ENCODE results near the gene RAVER1. TPM values are rescaled to one million over a fixed set of nuclear protein-coding genes. Genes with fewer than 3 reads are reported as not detected.
"Not testable (repeated sequence)": the region's sequence is repeated elsewhere in the genome, so short reads cannot be mapped to it uniquely, and the experiment has no call there.

Gene RAVER1
- total RNA-seq, 1 experiment from 2014 or later: 55.1 TPM

- no peaks in the 10 kb centered on the region for H3K27me3 Mint-ChIP-seq (ENCODE audit: insufficient read depth, unreplicated experiment)
- H3K9me3 Mint-ChIP-seq (ENCODE audit: unreplicated experiment): no peaks in the 10 kb centered on the region
- H3K36me3 Mint-ChIP-seq (ENCODE audit: insufficient read depth, unreplicated experiment): peaks cover 16% of the 10 kb centered on the region
- Histone ChIP-seq H3K4me1 (peaks cover 47% of the 10 kb centered on the region), H3K9me3 (no peaks in the 10 kb centered on the region), H3K4me3 (ENCODE audit: low read depth, low read length) (no peak overlapping the region), H3K36me3 (ENCODE audit: control insufficient read depth, insufficient read depth, low read length) (peaks cover 3% of the 10 kb centered on the region; the same call in 1 of the 2 replicates), H3K27me3 (replicated peaks; ENCODE audit: control insufficient read depth, insufficient read depth, low read length) (no peaks in the 10 kb centered on the region)
- H3K4me1 Mint-ChIP-seq (ENCODE audit: low read depth, unreplicated experiment): peaks cover 22% of the 10 kb centered on the region
- DNase-seq: no peak
- intact Hi-C loops (cut with micrococcal nuclease; ENCODE audit: unreplicated experiment): no loop called here
- BruUV-seq (replicated peaks): no TSS peak
- TF ChIP-seq CTCF (IDR thresholded peaks at IDR 0.05; ENCODE audit: insufficient read depth in 1 of 2, low read depth in 1 of 2, low read length in 1 of 2, severe bottlenecking in 1 of 2, unreplicated experiment in 1 of 2): no peak
- H3K4me3 Mint-ChIP-seq (ENCODE audit: unreplicated experiment): no peak overlapping the region
- ChIA-PET POLR2A (no interaction called here), CTCF (interaction anchor here (0.6 to 1.8 kb wide), 2 partner anchors 14 to 422 kb away, joined by 5 read pairs; partner anchors contain the start of gene ICAM1)
- no peak overlapping the region for H3K27ac Mint-ChIP-seq (ENCODE audit: unreplicated experiment)
Observed at GRCh38 chr19:10284065-10284959, 49.0 kb downstream of the RAVER1 start.

GRCh38 chr19:10283301-10284064, 49.8 kb downstream of the RAVER1 start:
- H3K27me3 ChIP-seq (replicated peaks; ENCODE audit: control insufficient read depth, insufficient read depth, low read length): no peaks in the 10 kb centered on the region
- Mint-ChIP-seq H3K36me3 (ENCODE audit: insufficient read depth, unreplicated experiment) (peaks cover 17% of the 10 kb centered on the region), H3K4me1 (ENCODE audit: low read depth, unreplicated experiment) (peaks cover 18% of the 10 kb centered on the region), H3K9me3 (ENCODE audit: unreplicated experiment) (no peaks in the 10 kb centered on the region), H3K27me3 (ENCODE audit: insufficient read depth, unreplicated experiment) (no peaks in the 10 kb centered on the region), H3K4me3 (ENCODE audit: unreplicated experiment) (peak overlapping the region; percentile 29), H3K27ac (ENCODE audit: unreplicated experiment) (peak overlapping the region; percentile 77)
- ChIA-PET CTCF (interaction anchor here (1.1 to 1.8 kb wide), 2 partner anchors 13 to 14 kb away, joined by 3 to 5 read pairs; partner anchors contain the start of gene ICAM1), POLR2A (interaction anchor here (0.9 kb wide), 1 partner anchor 13 kb away, joined by 3 read pairs; the partner anchor contains the start of gene ICAM1)
- H3K36me3 ChIP-seq (ENCODE audit: control insufficient read depth, insufficient read depth, low read length): peaks cover 3% of the 10 kb centered on the region; the same call in 1 of the 2 replicates
- no peak overlapping the region for H3K4me3 ChIP-seq (ENCODE audit: low read depth, low read length)
- H3K4me1 ChIP-seq: peaks cover 46% of the 10 kb centered on the region
- no TSS peak for BruUV-seq (replicated peaks)
- no peaks in the 10 kb centered on the region for H3K9me3 ChIP-seq
- no peak for TF ChIP-seq CTCF (IDR thresholded peaks at IDR 0.05; ENCODE audit: insufficient read depth in 1 of 2, low read depth in 1 of 2, low read length in 1 of 2, severe bottlenecking in 1 of 2, unreplicated experiment in 1 of 2)
- DNase-seq: peak; percentile 54 to 56
- intact Hi-C loops (cut with micrococcal nuclease; ENCODE audit: unreplicated experiment): no loop called here

- H3K27me3 ChIP-seq (replicated peaks; ENCODE audit: control insufficient read depth, insufficient read depth, low read length); intact Hi-C loops (cut with micrococcal nuclease; ENCODE audit: unreplicated experiment): not testable (repeated sequence)
Observed at GRCh38 chr19:10282043-10282442, 51.3 kb downstream of the RAVER1 start.

More at GRCh38 chr19:10282043-10282442, 51.3 kb downstream of the RAVER1 start:
- H3K36me3 ChIP-seq (ENCODE audit: control insufficient read depth, insufficient read depth, low read length); H3K27ac Mint-ChIP-seq (ENCODE audit: unreplicated experiment); H3K27me3 Mint-ChIP-seq (ENCODE audit: insufficient read depth, unreplicated experiment); H3K9me3 ChIP-seq; H3K9me3 Mint-ChIP-seq (ENCODE audit: unreplicated experiment); BruUV-seq (replicated peaks); H3K4me3 ChIP-seq (ENCODE audit: low read depth, low read length); POLR2A ChIA-PET; DNase-seq; H3K4me3 Mint-ChIP-seq (ENCODE audit: unreplicated experiment): not testable (repeated sequence)
- CTCF ChIA-PET: interaction anchor here (1.1 kb wide), 1 partner anchor 13 kb away, joined by 3 read pairs; no protein-coding TSS in a partner anchor
- peaks cover 34% of the 10 kb centered on the region for H3K4me1 ChIP-seq
- Mint-ChIP-seq H3K36me3 (ENCODE audit: insufficient read depth, unreplicated experiment) (peaks cover 23% of the 10 kb centered on the region), H3K4me1 (ENCODE audit: low read depth, unreplicated experiment) (peaks cover 17% of the 10 kb centered on the region)

Data from Caco-2 (cell line).